NOMO-1 treated with DMSO at 0.1 percent for 48 hours (cell line): Measurements from ENCODE around the gene HLA-E.
A peak's percentile ranks its signal among the peaks of the same experiment; 100 is the strongest.
"Not testable (repeated sequence)": the region's sequence is repeated elsewhere in the genome, so short reads cannot be mapped to it uniquely, and the experiment has no call there.

Source experiments
- DNase-seq: peaks from one replicate; lab custom pipeline; 2025; ENCODE audit not compliant: unreplicated experiment; lab: John Stamatoyannopoulos, UW

HLA-E gene

GRCh38 chr6:30507849-30508827 lies 18.8 kb downstream of the HLA-E start:
- peak; percentile 64 for DNase-seq

GRCh38 chr6:30508890-30509736 lies 19.8 kb downstream of the HLA-E start:
- peak; percentile 87 for DNase-seq

- DNase-seq = no peak
Measured at GRCh38 chr6:30510419-30511168, 21.3 kb downstream of the HLA-E start.

GRCh38 chr6:30511169-30511546 lies 21.8 kb downstream of the HLA-E start:
- DNase-seq = no peak

- DNase-seq = no peak
Measured at GRCh38 chr6:30513451-30513850, 24.1 kb downstream of the HLA-E start.

- DNase-seq = no peak
Measured at GRCh38 chr6:30515106-30515505, 25.8 kb downstream of the HLA-E start.

GRCh38 chr6:30515944-30516753 lies 26.8 kb downstream of the HLA-E start:
- DNase-seq = peak; percentile 98

- not testable (repeated sequence) for DNase-seq
Measured at GRCh38 chr6:30516754-30517076, 27.4 kb downstream of the HLA-E start.

- DNase-seq = not testable (repeated sequence)
Measured at GRCh38 chr6:30517767-30518504, 28.6 kb downstream of the HLA-E start.

- not testable (repeated sequence) for DNase-seq
Measured at GRCh38 chr6:30518505-30519145, 29.3 kb downstream of the HLA-E start.

GRCh38 chr6:30520522-30520921 lies 31.2 kb downstream of the HLA-E start:
- no peak for DNase-seq

- DNase-seq = not testable (repeated sequence)
Measured at GRCh38 chr6:30521082-30521481, 31.8 kb downstream of the HLA-E start.

- DNase-seq = not testable (repeated sequence)
Measured at GRCh38 chr6:30521952-30522351, 32.6 kb downstream of the HLA-E start.

- not testable (repeated sequence) for DNase-seq
Measured at GRCh38 chr6:30526444-30526843, 37.1 kb downstream of the HLA-E start.

GRCh38 chr6:30529349-30529875 lies 40.1 kb downstream of the HLA-E start:
- DNase-seq = peak; percentile 75

GRCh38 chr6:30530014-30530413 lies 40.7 kb downstream of the HLA-E start:
- DNase-seq = peak; percentile 45

- DNase-seq = no peak
Measured at GRCh38 chr6:30533460-30534294, 44.4 kb downstream of the HLA-E start.

- no peak for DNase-seq
Measured at GRCh38 chr6:30537931-30538330, 48.6 kb downstream of the HLA-E start.
